ENCODE measurements around the gene EEIG2.
"Not testable (repeated sequence)": the region's sequence is repeated elsewhere in the genome, so short reads cannot be mapped to it uniquely, and the experiment has no call there.

Gene EEIG2

GRCh38 chr1:108534759-108535158 lies 25.1 kb upstream of the EEIG2 start:
- H3K4me3 ChIP-seq (ENCODE audit: insufficient read length, low read depth): no peak overlapping the region
- no peak overlapping the region for H3K9ac ChIP-seq (ENCODE audit: insufficient read length, low read depth)
- no peak for DNase-seq (ENCODE audit: low read depth, low spot score)
- H3K36me3 ChIP-seq (ENCODE audit: insufficient read depth, insufficient read length, low read length): no peaks in the 10 kb centered on the region
- TF ChIP-seq SUZ12 (IDR thresholded peaks at IDR 0.05; ENCODE audit: extremely low read depth, insufficient read depth, insufficient read length): no peak
- no peak for TF ChIP-seq ZNF274 (IDR thresholded peaks at IDR 0.05; ENCODE audit: low read depth, low read length)
- no peak for TF ChIP-seq YY1 (IDR thresholded peaks at IDR 0.05; ENCODE audit: insufficient read depth, insufficient read length)
- peaks cover 6% of the 10 kb centered on the region; the same call in 1 of the 2 replicates for H3K9me3 ChIP-seq (ENCODE audit: insufficient read depth, low read length)
- H3K27me3 ChIP-seq (ENCODE audit: insufficient read depth, insufficient read length): no peaks in the 10 kb centered on the region
- no peaks in the 10 kb centered on the region for H3K4me1 ChIP-seq (ENCODE audit: insufficient read depth, insufficient read length)

GRCh38 chr1:108535315-108535897 lies 24.5 kb upstream of the EEIG2 start:
- H3K4me3 ChIP-seq (ENCODE audit: insufficient read length, low read depth); H3K9ac ChIP-seq (ENCODE audit: insufficient read length, low read depth); DNase-seq (ENCODE audit: low read depth, low spot score); H3K4me1 ChIP-seq (ENCODE audit: insufficient read depth, insufficient read length); H3K36me3 ChIP-seq (ENCODE audit: insufficient read depth, insufficient read length, low read length); H3K27me3 ChIP-seq (ENCODE audit: insufficient read depth, insufficient read length); H3K9me3 ChIP-seq (ENCODE audit: insufficient read depth, low read length): not testable (repeated sequence)

- not testable (repeated sequence) for H3K9ac ChIP-seq (ENCODE audit: insufficient read length, low read depth); H3K4me1 ChIP-seq (ENCODE audit: insufficient read depth, insufficient read length); H3K36me3 ChIP-seq (ENCODE audit: insufficient read depth, insufficient read length, low read length); DNase-seq (ENCODE audit: low read depth, low spot score); H3K27me3 ChIP-seq (ENCODE audit: insufficient read depth, insufficient read length); H3K9me3 ChIP-seq (ENCODE audit: insufficient read depth, low read length); H3K4me3 ChIP-seq (ENCODE audit: insufficient read length, low read depth)
These were observed 23.9 kb upstream of the EEIG2 start for GRCh38 chr1:108536021-108536420.

- not testable (repeated sequence) for DNase-seq (ENCODE audit: low read depth, low spot score); H3K4me1 ChIP-seq (ENCODE audit: insufficient read depth, insufficient read length); H3K36me3 ChIP-seq (ENCODE audit: insufficient read depth, insufficient read length, low read length); H3K27me3 ChIP-seq (ENCODE audit: insufficient read depth, insufficient read length); H3K4me3 ChIP-seq (ENCODE audit: insufficient read length, low read depth); H3K9ac ChIP-seq (ENCODE audit: insufficient read length, low read depth); H3K9me3 ChIP-seq (ENCODE audit: insufficient read depth, low read length)
These were observed 23.1 kb upstream of the EEIG2 start for GRCh38 chr1:108536791-108537190.

- Histone ChIP-seq H3K9ac (ENCODE audit: insufficient read length, low read depth) (no peak overlapping the region), H3K4me3 (ENCODE audit: insufficient read length, low read depth) (no peak overlapping the region), H3K27me3 (ENCODE audit: insufficient read depth, insufficient read length) (no peaks in the 10 kb centered on the region), H3K9me3 (ENCODE audit: insufficient read depth, low read length) (peaks cover 6% of the 10 kb centered on the region; the same call in 1 of the 2 replicates), H3K36me3 (ENCODE audit: insufficient read depth, insufficient read length, low read length) (no peaks in the 10 kb centered on the region), H3K4me1 (ENCODE audit: insufficient read depth, insufficient read length) (no peaks in the 10 kb centered on the region)
- no peak for DNase-seq (ENCODE audit: low read depth, low spot score)
- TF ChIP-seq YY1 (IDR thresholded peaks at IDR 0.05; ENCODE audit: insufficient read depth, insufficient read length): no peak
- TF ChIP-seq SUZ12 (IDR thresholded peaks at IDR 0.05; ENCODE audit: extremely low read depth, insufficient read depth, insufficient read length): no peak
- no peak for TF ChIP-seq ZNF274 (IDR thresholded peaks at IDR 0.05; ENCODE audit: low read depth, low read length)
These were observed 21.9 kb upstream of the EEIG2 start for GRCh38 chr1:108537976-108538375.

GRCh38 chr1:108540977-108541376 lies 18.9 kb upstream of the EEIG2 start:
- no peak for TF ChIP-seq SUZ12 (IDR thresholded peaks at IDR 0.05; ENCODE audit: extremely low read depth, insufficient read depth, insufficient read length)
- no peak for TF ChIP-seq YY1 (IDR thresholded peaks at IDR 0.05; ENCODE audit: insufficient read depth, insufficient read length)
- TF ChIP-seq ZNF274 (IDR thresholded peaks at IDR 0.05; ENCODE audit: low read depth, low read length): no peak
- Histone ChIP-seq H3K4me1 (ENCODE audit: insufficient read depth, insufficient read length) (no peaks in the 10 kb centered on the region), H3K36me3 (ENCODE audit: insufficient read depth, insufficient read length, low read length) (no peaks in the 10 kb centered on the region), H3K9ac (ENCODE audit: insufficient read length, low read depth) (no peak overlapping the region), H3K27me3 (ENCODE audit: insufficient read depth, insufficient read length) (no peaks in the 10 kb centered on the region), H3K4me3 (ENCODE audit: insufficient read length, low read depth) (no peak overlapping the region), H3K9me3 (ENCODE audit: insufficient read depth, low read length) (peaks cover 6% of the 10 kb centered on the region; the same call in 1 of the 2 replicates)
- DNase-seq (ENCODE audit: low read depth, low spot score): no peak

- Histone ChIP-seq H3K36me3 (ENCODE audit: insufficient read depth, insufficient read length, low read length) (no peaks in the 10 kb centered on the region), H3K27me3 (ENCODE audit: insufficient read depth, insufficient read length) (no peaks in the 10 kb centered on the region), H3K4me1 (ENCODE audit: insufficient read depth, insufficient read length) (no peaks in the 10 kb centered on the region), H3K4me3 (ENCODE audit: insufficient read length, low read depth) (no peak overlapping the region), H3K9ac (ENCODE audit: insufficient read length, low read depth) (no peak overlapping the region), H3K9me3 (ENCODE audit: insufficient read depth, low read length) (peaks cover 6% of the 10 kb centered on the region; the same call in 1 of the 2 replicates)
- no peak for TF ChIP-seq SUZ12 (IDR thresholded peaks at IDR 0.05; ENCODE audit: extremely low read depth, insufficient read depth, insufficient read length)
- TF ChIP-seq ZNF274 (IDR thresholded peaks at IDR 0.05; ENCODE audit: low read depth, low read length): no peak
- no peak for TF ChIP-seq YY1 (IDR thresholded peaks at IDR 0.05; ENCODE audit: insufficient read depth, insufficient read length)
- DNase-seq (ENCODE audit: low read depth, low spot score): no peak
These were observed 18.0 kb upstream of the EEIG2 start for GRCh38 chr1:108541861-108542260.

- H3K4me3 ChIP-seq (ENCODE audit: insufficient read length, low read depth); H3K9me3 ChIP-seq (ENCODE audit: insufficient read depth, low read length): not testable (repeated sequence)
These were observed 12.4 kb upstream of the EEIG2 start for GRCh38 chr1:108547493-108547892.

More at GRCh38 chr1:108547493-108547892, 12.4 kb upstream of the EEIG2 start:
- not testable (repeated sequence) for H3K36me3 ChIP-seq (ENCODE audit: insufficient read depth, insufficient read length, low read length); DNase-seq (ENCODE audit: low read depth, low spot score); H3K9ac ChIP-seq (ENCODE audit: insufficient read length, low read depth); H3K27me3 ChIP-seq (ENCODE audit: insufficient read depth, insufficient read length); H3K4me1 ChIP-seq (ENCODE audit: insufficient read depth, insufficient read length)
